NCI-H82 treated with DMSO at 0.1 percent for 48 hours (cell line): Measurements from ENCODE around the gene EFNB2.

Experiments
- DNase-seq: peaks from one replicate; lab custom pipeline; 2025; ENCODE audit not compliant: unreplicated experiment; lab: John Stamatoyannopoulos, UW

The EFNB2 gene

DNA sequence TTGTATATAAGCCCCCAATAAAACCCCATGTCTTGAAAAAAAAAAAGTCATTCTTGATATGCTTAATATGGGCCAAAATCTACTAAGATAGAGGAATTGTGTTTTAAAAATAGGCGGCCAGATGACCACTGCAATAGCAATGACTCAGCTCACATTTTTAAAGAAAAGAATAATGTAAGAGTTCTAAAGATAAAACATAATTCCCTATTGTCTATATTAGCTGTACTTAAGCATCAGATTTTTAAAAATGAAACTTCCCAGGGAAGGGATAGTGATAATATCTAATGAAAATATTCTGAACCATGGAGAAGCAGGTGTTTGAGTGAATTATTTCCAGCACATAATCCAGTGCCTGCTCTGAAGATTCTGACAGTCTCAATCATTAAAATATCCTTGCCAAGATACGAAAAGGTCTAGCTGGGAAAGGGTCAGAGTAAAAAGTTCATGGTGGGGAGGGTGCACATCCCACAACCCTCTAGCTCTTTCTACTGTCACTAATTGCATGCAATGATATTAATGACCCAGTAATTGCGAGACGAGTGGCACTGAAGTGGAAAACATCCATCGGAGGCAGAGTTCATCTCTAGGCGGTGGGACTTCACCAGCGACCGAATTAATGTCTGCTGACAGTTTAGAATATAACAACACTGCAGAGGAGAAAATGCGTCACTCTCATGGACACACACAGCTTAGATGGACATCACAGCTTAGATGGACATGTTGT lies 31.6 kb downstream of the EFNB2 start:
- no peak for DNase-seq

GRCh38 chr13:106503272-106503671 lies 32.2 kb downstream of the EFNB2 start:
- DNase-seq = no peak

GRCh38 chr13:106500445-106500844 lies 35.0 kb downstream of the EFNB2 start:
- DNase-seq = no peak

GRCh38 chr13:106499896-106500295 lies 35.6 kb downstream of the EFNB2 start:
- DNase-seq = no peak

- DNase-seq = no peak
Measured at GRCh38 chr13:106499113-106499512, 36.3 kb downstream of the EFNB2 start.

- no peak for DNase-seq
Measured at GRCh38 chr13:106498571-106498970, 36.9 kb downstream of the EFNB2 start.

DNA sequence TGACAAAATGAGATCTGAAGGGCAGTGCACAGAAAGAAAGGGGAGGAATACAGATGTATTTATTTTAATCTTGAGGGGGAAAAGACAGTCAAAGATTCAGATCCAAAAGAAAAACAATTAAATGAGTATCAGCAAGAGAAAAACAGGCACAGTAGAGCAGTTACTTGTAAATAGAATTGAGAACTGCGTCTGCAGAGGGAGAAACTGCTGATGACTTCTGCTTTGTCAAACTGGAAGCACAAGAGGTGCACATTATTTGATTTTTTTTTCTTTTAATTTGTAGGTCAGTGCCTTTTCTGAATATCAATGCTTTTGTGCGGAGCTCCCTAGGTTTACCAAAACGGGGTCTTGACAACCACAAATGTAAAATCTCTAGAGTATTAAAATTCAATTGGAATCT lies 37.3 kb downstream of the EFNB2 start:
- no peak for DNase-seq

DNA sequence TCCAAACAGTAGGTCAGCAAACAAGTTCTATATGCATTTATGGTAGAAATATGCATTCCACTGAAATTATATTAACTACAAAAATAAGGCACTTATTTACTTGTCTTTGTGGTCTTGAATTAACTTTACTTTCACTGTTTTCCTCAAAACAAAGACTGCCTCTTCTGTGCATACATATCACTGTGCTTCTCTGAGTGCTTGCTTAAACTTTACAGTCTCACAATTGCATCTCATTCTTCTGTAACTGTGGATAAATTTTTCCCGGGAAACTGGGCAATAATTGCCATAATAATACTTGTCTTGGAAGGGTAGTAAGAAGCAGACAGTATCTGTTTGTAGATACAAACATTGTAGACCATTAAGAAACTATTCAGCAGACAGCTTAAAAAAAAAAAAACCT lies 38.4 kb downstream of the EFNB2 start:
- DNase-seq = no peak

GRCh38 chr13:106496072-106496997 lies 39.1 kb downstream of the EFNB2 start:
- no peak for DNase-seq

DNA sequence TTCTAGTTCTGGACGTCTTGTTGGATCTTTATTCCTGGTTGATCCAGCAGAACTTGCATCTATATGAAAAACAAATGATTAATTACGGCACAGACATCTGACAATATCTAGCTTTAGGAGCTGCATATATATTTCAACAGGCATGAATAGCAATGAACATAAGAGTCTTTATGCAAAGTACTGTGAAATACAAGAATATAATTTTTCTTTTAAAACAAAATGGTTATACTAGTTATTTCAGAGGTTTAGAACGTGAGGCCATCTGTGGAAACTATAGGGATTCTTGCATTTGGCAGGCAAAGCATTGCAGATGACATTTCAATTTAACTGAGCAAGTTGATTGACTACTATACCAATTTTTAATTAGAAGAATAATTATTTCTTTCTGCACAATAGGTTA lies 40.5 kb downstream of the EFNB2 start:
- DNase-seq = no peak

- DNase-seq = no peak
Measured at GRCh38 chr13:106494506-106494905, 41.0 kb downstream of the EFNB2 start.

DNA sequence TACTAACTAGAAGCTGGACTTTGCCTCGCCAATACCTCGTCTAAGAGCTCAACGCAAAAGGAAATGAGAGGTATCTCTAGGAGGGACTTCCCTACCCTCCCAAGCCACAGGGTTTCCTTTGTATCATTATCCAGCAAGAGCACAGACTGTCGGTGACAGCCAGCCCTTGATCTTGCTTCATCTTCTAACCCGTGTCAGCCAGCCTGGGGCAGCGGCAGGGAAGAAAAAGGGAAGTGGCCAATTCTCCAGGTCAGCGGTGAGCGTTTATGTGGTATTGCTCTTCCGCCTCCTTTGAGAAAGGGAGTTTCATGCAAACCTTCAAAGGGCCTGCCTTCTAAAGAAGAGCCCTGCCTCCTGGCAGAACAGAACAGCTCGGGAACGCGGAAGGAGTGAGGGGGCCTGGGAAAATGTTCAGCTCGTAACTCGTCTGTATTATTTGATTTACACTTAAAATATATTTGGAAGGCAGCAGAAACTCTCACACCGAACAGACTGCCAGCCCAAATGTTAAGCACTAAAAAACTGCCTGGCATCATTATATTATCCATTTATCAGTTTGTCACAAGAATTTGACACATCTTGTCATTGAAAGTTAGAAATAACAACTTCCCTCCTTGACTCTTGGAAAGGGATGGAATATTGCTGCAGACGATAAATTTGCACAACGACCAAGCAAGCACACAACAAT lies 41.8 kb downstream of the EFNB2 start:
- no peak for DNase-seq

DNA sequence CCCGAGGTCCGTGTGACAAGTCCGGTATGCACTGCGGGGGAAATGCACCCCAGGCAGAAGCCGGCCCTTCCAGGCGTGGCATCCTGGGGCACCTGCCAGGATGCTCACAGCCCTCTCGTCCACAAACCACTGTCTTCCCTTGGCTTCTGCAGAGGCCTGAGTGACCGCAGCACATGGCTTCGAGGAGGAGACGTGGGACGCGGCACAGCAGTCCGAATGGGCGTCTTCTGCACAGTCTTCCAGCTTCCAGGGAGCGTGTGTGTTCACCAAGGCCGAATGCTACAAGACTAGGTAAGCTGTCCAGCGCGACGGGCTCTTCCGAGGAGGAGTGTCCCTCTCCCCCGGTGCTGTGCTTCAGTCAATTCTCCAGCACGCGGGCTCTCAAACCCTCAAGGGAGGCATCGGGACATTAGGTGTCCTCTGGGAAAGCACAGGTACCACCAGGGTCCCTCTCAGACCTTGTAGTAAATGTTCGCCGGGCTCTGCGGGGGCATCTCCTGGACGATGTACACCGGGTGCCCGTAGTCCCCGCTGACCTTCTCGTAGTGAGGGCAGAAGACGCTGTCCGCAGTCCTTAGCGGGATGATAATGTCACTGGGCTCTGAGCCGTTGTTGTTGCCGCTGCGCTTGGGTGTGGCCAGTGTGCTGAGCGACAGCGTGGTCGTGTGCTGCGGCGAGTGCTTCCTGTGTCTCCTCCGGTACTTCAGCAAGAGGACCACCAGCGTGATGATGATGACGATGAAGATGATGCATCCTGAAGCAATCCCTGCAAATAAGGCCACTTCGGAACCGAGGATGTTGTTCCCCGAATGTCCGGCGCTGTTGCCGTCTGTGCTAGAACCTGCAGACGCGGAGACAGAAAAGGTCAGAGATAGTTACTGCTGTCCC lies 42.6 kb downstream of the EFNB2 start:
- DNase-seq = no peak

DNA sequence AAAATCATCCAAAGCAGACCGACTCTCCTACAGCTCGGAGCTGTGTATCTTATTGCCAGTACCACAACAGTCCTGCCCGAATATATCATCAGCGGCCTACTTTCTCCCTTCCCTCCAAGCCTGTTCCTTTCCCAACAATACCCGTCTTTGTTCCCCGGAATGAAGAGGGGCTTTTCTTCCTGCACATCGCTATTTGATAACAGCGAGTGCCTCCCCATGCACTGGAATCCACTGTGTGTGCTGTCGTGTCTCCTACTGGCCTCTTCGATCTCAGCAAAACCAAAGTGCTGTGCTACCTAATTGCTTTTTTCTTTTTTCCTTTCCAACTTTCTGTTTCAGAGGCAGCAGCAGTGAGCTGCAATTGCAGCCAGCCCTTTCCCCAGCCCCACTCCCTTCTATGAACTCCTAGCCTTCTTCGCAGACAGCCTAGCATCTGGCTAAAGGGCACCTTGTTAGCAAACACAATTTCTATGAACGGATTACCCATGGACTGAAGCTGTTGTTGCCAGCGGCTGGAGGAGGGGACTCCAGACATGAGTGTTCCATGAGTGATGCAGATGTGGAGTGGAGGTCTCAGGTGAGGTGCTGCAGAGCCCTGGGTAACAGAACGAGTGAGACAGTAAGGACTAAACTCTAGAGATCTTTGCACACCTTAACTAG lies 43.4 kb downstream of the EFNB2 start:
- DNase-seq = no peak

GRCh38 chr13:106491463-106491862 lies 44.0 kb downstream of the EFNB2 start:
- no peak for DNase-seq

- no peak for DNase-seq
Measured at GRCh38 chr13:106490569-106491321, 44.7 kb downstream of the EFNB2 start.

GRCh38 chr13:106489849-106490568 lies 45.5 kb downstream of the EFNB2 start:
- DNase-seq = no peak

GRCh38 chr13:106488686-106489085 lies 46.8 kb downstream of the EFNB2 start:
- no peak for DNase-seq

- DNase-seq = no peak
Measured at GRCh38 chr13:106488076-106488475, 47.4 kb downstream of the EFNB2 start.
